Hair follicle dermal papilla cell (primary cell): ENCODE measurements around the gene SEC24D. TPM values are rescaled to one million over a fixed set of nuclear protein-coding genes. Genes with fewer than 3 reads are reported as not detected.

Experiments used
- total RNA-seq: library from RNA; depleted of rRNA; stranded (reverse); fragments of >200 nt; gene quantifications from 2 replicates; pipeline ENCODE4 v1.2.3, GENCODE V29; 2012

The SEC24D gene, protein sequence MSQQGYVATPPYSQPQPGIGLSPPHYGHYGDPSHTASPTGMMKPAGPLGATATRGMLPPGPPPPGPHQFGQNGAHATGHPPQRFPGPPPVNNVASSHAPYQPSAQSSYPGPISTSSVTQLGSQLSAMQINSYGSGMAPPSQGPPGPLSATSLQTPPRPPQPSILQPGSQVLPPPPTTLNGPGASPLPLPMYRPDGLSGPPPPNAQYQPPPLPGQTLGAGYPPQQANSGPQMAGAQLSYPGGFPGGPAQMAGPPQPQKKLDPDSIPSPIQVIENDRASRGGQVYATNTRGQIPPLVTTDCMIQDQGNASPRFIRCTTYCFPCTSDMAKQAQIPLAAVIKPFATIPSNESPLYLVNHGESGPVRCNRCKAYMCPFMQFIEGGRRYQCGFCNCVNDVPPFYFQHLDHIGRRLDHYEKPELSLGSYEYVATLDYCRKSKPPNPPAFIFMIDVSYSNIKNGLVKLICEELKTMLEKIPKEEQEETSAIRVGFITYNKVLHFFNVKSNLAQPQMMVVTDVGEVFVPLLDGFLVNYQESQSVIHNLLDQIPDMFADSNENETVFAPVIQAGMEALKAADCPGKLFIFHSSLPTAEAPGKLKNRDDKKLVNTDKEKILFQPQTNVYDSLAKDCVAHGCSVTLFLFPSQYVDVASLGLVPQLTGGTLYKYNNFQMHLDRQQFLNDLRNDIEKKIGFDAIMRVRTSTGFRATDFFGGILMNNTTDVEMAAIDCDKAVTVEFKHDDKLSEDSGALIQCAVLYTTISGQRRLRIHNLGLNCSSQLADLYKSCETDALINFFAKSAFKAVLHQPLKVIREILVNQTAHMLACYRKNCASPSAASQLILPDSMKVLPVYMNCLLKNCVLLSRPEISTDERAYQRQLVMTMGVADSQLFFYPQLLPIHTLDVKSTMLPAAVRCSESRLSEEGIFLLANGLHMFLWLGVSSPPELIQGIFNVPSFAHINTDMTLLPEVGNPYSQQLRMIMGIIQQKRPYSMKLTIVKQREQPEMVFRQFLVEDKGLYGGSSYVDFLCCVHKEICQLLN
- 137 and 156 TPM in 2 replicates for total RNA-seq

DNA sequence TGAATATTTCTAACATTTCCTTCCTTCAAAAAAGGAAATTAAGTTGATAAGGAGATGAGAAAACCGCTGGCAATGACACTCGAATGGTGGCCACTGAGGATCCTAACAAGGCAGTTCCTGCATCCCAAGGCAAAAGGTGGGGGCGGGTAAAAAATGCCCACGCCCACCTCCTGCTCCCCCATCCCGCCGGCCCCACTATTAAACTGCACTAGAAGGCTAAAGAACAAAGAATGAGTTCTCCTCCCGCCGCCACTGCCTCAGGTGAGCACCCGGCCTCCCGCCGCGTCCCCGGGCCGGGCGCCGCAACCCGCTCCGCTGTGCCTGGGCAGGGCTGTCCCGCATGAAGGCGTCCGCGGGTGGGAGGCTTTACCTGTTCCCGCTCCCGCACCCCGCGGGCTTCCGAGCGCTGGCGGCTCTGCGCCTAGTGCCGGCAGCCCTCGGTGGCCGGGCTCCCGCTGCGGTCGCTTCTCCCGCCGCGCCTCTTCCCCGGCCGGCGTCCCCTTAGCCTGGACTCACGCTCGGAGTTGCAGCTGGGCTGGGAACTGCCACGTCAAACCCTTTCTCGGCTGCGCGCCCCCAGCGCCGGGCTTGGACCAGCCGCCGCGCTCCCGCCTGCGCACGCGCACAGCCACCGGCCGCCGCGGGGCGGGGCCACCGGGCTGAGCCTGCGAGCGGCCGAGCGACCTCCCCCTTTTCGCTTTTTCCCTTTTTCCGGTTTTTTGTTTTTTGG lies at the start of gene SEC24D:
TSS of gene SEC24D (minus strand) at position 556 of the 730 bp plus-strand sequence. CDS start 2,430 bp downstream, outside the sequence.

DNA sequence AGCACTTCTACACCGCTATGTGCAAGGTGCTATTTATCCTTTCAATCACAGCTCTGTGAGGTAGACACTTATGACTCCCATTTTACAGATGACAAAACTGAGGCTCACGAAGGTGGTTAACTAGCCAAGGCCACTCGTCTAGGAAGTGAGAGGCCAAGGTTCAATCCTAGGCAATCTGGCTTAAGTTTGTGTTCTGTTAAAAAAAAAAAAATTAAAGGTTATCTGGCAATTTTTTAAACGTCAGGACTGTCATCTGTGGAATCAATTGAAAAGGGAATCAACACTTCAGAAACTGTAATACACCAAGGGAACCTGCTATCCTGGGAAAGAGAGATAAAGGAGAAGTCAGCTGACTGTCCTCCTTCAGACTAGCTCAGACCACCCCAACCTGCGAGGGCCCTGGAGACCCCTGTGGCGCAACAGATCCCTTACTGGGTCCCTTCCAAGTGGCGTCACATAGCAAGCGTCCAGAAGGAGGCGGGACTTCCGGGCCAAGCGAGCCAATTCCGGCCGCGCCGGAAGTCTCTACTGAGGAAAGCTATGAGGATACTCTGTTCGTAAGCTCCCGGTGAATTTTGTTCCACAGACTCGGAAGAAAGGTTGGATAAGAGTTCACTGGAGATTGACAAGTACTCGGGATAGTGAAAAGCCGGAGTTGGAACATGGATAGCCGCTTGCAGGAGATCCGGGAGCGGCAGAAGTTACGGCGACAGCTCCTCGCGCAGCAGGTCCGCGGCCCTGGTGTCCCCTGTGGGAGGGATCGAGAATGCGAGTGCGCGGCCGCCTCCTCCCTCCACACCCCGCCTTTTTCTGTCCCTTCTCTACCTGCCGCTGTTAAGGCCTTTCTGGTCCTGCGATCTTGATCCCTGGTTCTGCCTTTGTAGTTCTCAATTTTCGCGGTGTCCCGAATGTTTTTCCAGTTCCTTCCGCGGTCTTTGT lies 150.8 kb downstream of the SEC24D start, which contains the start of gene METTL14:
TSS of gene METTL14 (plus strand) at position 520 of the 939 bp plus-strand sequence. CDS start at position 663, 143 bp downstream.

Other genes with a start within 250 kb of the SEC24D start
- gene METTL14, start 150.7 kb downstream of the SEC24D start, total RNA-seq, result 9.2 and 20.3 TPM in 2 replicates
- gene SYNPO2, start 52.7 kb upstream of the SEC24D start, total RNA-seq, result 29.0 and 68.6 TPM in 2 replicates